Measurements from ENCODE around the gene PDE11A. TPM values are rescaled to one million over a fixed set of nuclear protein-coding genes. Genes with fewer than 3 reads are reported as not detected.

The PDE11A gene
- total RNA-seq, 4 donors from 2014 or later = 0.85 to 2.3 (median 2.1) TPM; not detected in 1

- H3K4me1 ChIP-seq = no peaks in the 10 kb centered on the region
- intact Hi-C loops (cut with DNase I; ENCODE audit: low total_unique reads) = no loop called here
- DNase-seq = no peak
These were observed 331.9 kb downstream of the PDE11A start for GRCh38 chr2:177740700-177741099.

GRCh38 chr2:177738461-177739235, 333.9 kb downstream of the PDE11A start:
- no peaks in the 10 kb centered on the region for H3K36me3 ChIP-seq
- no peaks in the 10 kb centered on the region for H3K4me1 ChIP-seq
- H3K27me3 ChIP-seq = no peaks in the 10 kb centered on the region
- no peaks in the 10 kb centered on the region for H3K9me3 ChIP-seq
- no peak overlapping the region for H3K4me3 ChIP-seq
- intact Hi-C loops (cut with DNase I; ENCODE audit: low total_unique reads) = loop anchor here (10.0 kb wide), 1 partner anchor 564 kb away; no protein-coding TSS in a partner anchor
- no peak for DNase-seq
- no peak for TF ChIP-seq POLR2A (IDR thresholded peaks at IDR 0.05)
- TF ChIP-seq CTCF (IDR thresholded peaks at IDR 0.05) = no peak
- H3K27ac ChIP-seq = no peak overlapping the region

More at GRCh38 chr2:177740700-177741099, 331.9 kb downstream of the PDE11A start:
- Histone ChIP-seq H3K9me3 (no peaks in the 10 kb centered on the region), H3K4me3 (no peak overlapping the region), H3K27ac (no peak overlapping the region), H3K27me3 (no peaks in the 10 kb centered on the region), H3K36me3 (no peaks in the 10 kb centered on the region)
- no peak for TF ChIP-seq POLR2A (IDR thresholded peaks at IDR 0.05)
- no peak for TF ChIP-seq CTCF (IDR thresholded peaks at IDR 0.05)

GRCh38 chr2:177735318-177735803, 337.2 kb downstream of the PDE11A start:
- Histone ChIP-seq H3K27me3 (no peaks in the 10 kb centered on the region), H3K27ac (no peak overlapping the region), H3K4me3 (no peak overlapping the region), H3K9me3 (no peaks in the 10 kb centered on the region), H3K36me3 (no peaks in the 10 kb centered on the region), H3K4me1 (no peaks in the 10 kb centered on the region)
- intact Hi-C loops (cut with DNase I; ENCODE audit: low total_unique reads) = loop anchor here (10.0 kb wide), 1 partner anchor 561 kb away; no protein-coding TSS in a partner anchor
- TF ChIP-seq POLR2A (IDR thresholded peaks at IDR 0.05) (no peak), CTCF (IDR thresholded peaks at IDR 0.05) (no peak)
- DNase-seq = no peak

GRCh38 chr2:177733322-177733855, 339.2 kb downstream of the PDE11A start:
- Histone ChIP-seq H3K9me3 (no peaks in the 10 kb centered on the region), H3K27me3 (no peaks in the 10 kb centered on the region), H3K4me1 (no peaks in the 10 kb centered on the region), H3K27ac (no peak overlapping the region), H3K4me3 (no peak overlapping the region), H3K36me3 (no peaks in the 10 kb centered on the region)
- DNase-seq = no peak
- TF ChIP-seq CTCF (IDR thresholded peaks at IDR 0.05) (no peak), POLR2A (IDR thresholded peaks at IDR 0.05) (no peak)
- intact Hi-C loops (cut with DNase I; ENCODE audit: low total_unique reads) = loop anchor here (10.0 kb wide), 1 partner anchor 559 kb away; no protein-coding TSS in a partner anchor

GRCh38 chr2:177731384-177731783, 341.2 kb downstream of the PDE11A start:
- no peak overlapping the region for H3K27ac ChIP-seq
- no peak overlapping the region for H3K4me3 ChIP-seq
- intact Hi-C loops (cut with DNase I; ENCODE audit: low total_unique reads) = loop anchor here (10.0 kb wide), 1 partner anchor 557 kb away; no protein-coding TSS in a partner anchor
- no peak for TF ChIP-seq CTCF (IDR thresholded peaks at IDR 0.05)
- no peak for TF ChIP-seq POLR2A (IDR thresholded peaks at IDR 0.05)
- H3K27me3 ChIP-seq = no peaks in the 10 kb centered on the region
- H3K36me3 ChIP-seq = no peaks in the 10 kb centered on the region
- DNase-seq = no peak
- H3K9me3 ChIP-seq = no peaks in the 10 kb centered on the region
- H3K4me1 ChIP-seq = no peaks in the 10 kb centered on the region

All from uterus (tissue), 4 donors.